GM12878 (cell line): ENCODE results near the gene RFPL1.
"Not testable (repeated sequence)": the region's sequence is repeated elsewhere in the genome, so short reads cannot be mapped to it uniquely, and the experiment has no call there.

Experiments used
- ASH2L ChIP-seq: fragments of 300-600, 200-600 bp; sonication (generic); IDR thresholded peaks from 2 replicates; pipeline ENCODE4 v1.6.1; 2017; ENCODE audit warnings: low read depth, mild to moderate bottlenecking, borderline replicate concordance
- CEBPB ChIP-seq, 2 experiments: fragments of 150-350 bp in 1 of 2; IDR thresholded peaks; 2 replicates each; pipeline ENCODE4 v1.6.1; 2012 to 2014; ENCODE audit warnings: low read depth in 2 of 2, low read length in 2 of 2, borderline replicate concordance in 1 of 2, inconsistent platforms in 1 of 2
- CTCF ChIP-seq, 3 experiments: IDR thresholded peaks in 2 of 3; conservative IDR thresholded peaks in 1 of 3; 2 replicates each; pipeline ENCODE4 v1.5.1; 2011; ENCODE audit warnings: low read depth in 3 of 3, low read length in 3 of 3, mild to moderate bottlenecking in 3 of 3, control low read depth in 2 of 3, moderate library complexity in 2 of 3, inconsistent platforms in 1 of 3, mixed read lengths in 1 of 3; ENCODE audit not compliant: control insufficient read depth in 2 of 3, insufficient read depth in 1 of 3; ENCODE audit errors: extremely low read depth in 1 of 3
- EZH2 ChIP-seq: IDR thresholded peaks from 2 replicates; pipeline ENCODE4 v1.6.1; 2012; ENCODE audit warnings: low read depth, mild to moderate bottlenecking, control low read depth, inconsistent platforms, low read length, borderline replicate concordance; ENCODE audit not compliant: control insufficient read depth
- IKZF1 ChIP-seq: fragments of 450-650 bp; conservative IDR thresholded peaks from 2 replicates; pipeline ENCODE4 v1.6.1; 2017; ENCODE audit warnings: antibody characterized with exemption, mild to moderate bottlenecking
- IRF4 ChIP-seq: IDR thresholded peaks from 2 replicates; pipeline ENCODE4 v1.6.1; 2011; ENCODE audit warnings: low read depth, low read length
- MAX ChIP-seq: IDR thresholded peaks from 2 replicates; pipeline ENCODE4 v1.6.1; 2012; ENCODE audit warnings: low read depth, low read length, improper control_type of control experiment
- MXI1 ChIP-seq: fragments of 150-350 bp; IDR thresholded peaks from 2 replicates; pipeline ENCODE4 v1.6.1; 2011; ENCODE audit warnings: low read depth, mild to moderate bottlenecking, inconsistent platforms, low read length, improper control_type of control experiment
- MYC ChIP-seq: IDR thresholded peaks from 2 replicates; pipeline ENCODE4 v1.6.1; 2011; ENCODE audit warnings: mild to moderate bottlenecking, low read length, moderate library complexity, inconsistent platforms; ENCODE audit not compliant: insufficient read depth, insufficient replicate concordance, insufficient read length, severe bottlenecking
- POLR2A ChIP-seq: IDR thresholded peaks from 2 replicates; pipeline ENCODE4 v1.6.1; 2011; ENCODE audit warnings: low read depth, mild to moderate bottlenecking, low read length
- POLR2AphosphoS5 ChIP-seq: IDR thresholded peaks from 2 replicates; pipeline ENCODE4 v1.6.1; 2011; ENCODE audit warnings: mild to moderate bottlenecking, low read length, inconsistent platforms
- STAT1 ChIP-seq: fragments of 450-650 bp; conservative IDR thresholded peaks from 2 replicates; pipeline ENCODE4 v1.6.1; 2014; ENCODE audit warnings: antibody characterized with exemption, mild to moderate bottlenecking
- TCF12 ChIP-seq: IDR thresholded peaks from 2 replicates; pipeline ENCODE4 v1.6.1; 2011; ENCODE audit warnings: low read depth, mild to moderate bottlenecking, low read length
- TCF3 ChIP-seq: IDR thresholded peaks from 2 replicates; pipeline ENCODE4 v1.6.1; 2012; ENCODE audit warnings: low read depth, mild to moderate bottlenecking, low read length, borderline replicate concordance; ENCODE audit not compliant: insufficient read depth

GRCh38 chr22:29401538-29401937 is 36.8 kb upstream of the RFPL1 start:
- not testable (repeated sequence) for TF ChIP-seq IRF4; CTCF (IDR thresholded peaks at IDR 0.05 in 2 of 3, conservative IDR thresholded peaks at IDR 0.05 in 1 of 3; ENCODE audit: control insufficient read depth in 2 of 3, extremely low read depth in 1 of 3, insufficient read depth in 1 of 3, low read depth in 3 of 3, low read length in 3 of 3); STAT1; IKZF1; TCF12; MYC; POLR2AphosphoS5; MXI1; POLR2A; TCF3; MAX; ASH2L; EZH2; CEBPB (IDR thresholded peaks at IDR 0.05; ENCODE audit: borderline replicate concordance in 1 of 2, low read depth in 2 of 2, low read length in 2 of 2)
